Measurements from ENCODE around the gene DLGAP1.

DNA sequence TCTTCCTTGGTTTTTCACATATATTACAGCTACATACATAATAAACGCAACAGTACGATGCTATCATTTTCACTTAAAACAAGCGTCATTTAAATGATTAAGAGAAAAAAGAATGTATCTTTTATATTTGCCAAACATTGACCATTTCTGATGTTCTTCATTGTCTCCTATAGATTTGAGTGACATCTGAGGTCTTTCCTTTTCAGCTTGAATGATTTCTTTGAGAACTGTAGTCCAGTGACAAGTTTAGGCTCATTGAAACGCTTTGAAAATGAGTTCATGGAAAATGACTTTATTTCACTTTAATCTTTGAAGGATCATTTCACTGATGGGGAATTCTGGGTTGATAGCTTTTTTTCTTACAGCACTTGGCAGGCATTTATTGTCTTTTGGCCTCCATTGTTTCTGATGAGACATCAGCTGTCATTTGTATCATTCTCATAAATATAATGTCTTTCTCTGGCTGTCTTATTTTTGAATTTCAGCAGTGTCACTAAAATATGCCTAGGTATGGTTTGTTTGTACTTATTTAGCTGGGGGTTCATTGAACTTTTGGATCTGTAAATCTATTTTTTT lies 994.2 kb downstream of the DLGAP1 start:
- TF ChIP-seq, protein P1, sequence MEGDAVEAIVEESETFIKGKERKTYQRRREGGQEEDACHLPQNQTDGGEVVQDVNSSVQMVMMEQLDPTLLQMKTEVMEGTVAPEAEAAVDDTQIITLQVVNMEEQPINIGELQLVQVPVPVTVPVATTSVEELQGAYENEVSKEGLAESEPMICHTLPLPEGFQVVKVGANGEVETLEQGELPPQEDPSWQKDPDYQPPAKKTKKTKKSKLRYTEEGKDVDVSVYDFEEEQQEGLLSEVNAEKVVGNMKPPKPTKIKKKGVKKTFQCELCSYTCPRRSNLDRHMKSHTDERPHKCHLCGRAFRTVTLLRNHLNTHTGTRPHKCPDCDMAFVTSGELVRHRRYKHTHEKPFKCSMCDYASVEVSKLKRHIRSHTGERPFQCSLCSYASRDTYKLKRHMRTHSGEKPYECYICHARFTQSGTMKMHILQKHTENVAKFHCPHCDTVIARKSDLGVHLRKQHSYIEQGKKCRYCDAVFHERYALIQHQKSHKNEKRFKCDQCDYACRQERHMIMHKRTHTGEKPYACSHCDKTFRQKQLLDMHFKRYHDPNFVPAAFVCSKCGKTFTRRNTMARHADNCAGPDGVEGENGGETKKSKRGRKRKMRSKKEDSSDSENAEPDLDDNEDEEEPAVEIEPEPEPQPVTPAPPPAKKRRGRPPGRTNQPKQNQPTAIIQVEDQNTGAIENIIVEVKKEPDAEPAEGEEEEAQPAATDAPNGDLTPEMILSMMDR (IDR thresholded peaks at IDR 0.05), result no peak
- no peak for TF ChIP-seq ZNF232 (CRISPR knock-in tag; IDR thresholded peaks at IDR 0.05)
- TF ChIP-seq, protein P2, sequence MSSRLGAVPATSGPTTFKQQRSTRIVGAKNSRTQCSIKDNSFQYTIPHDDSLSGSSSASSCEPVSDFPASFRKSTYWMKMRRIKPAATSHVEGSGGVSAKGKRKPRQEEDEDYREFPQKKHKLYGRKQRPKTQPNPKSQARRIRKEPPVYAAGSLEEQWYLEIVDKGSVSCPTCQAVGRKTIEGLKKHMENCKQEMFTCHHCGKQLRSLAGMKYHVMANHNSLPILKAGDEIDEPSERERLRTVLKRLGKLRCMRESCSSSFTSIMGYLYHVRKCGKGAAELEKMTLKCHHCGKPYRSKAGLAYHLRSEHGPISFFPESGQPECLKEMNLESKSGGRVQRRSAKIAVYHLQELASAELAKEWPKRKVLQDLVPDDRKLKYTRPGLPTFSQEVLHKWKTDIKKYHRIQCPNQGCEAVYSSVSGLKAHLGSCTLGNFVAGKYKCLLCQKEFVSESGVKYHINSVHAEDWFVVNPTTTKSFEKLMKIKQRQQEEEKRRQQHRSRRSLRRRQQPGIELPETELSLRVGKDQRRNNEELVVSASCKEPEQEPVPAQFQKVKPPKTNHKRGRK (CRISPR knock-in tag; IDR thresholded peaks at IDR 0.05; ENCODE audit: borderline replicate concordance), result no peak
- TF ChIP-seq, protein P3, sequence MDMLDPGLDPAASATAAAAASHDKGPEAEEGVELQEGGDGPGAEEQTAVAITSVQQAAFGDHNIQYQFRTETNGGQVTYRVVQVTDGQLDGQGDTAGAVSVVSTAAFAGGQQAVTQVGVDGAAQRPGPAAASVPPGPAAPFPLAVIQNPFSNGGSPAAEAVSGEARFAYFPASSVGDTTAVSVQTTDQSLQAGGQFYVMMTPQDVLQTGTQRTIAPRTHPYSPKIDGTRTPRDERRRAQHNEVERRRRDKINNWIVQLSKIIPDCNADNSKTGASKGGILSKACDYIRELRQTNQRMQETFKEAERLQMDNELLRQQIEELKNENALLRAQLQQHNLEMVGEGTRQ (CRISPR knock-in tag; IDR thresholded peaks at IDR 0.05), result no peak
- TF ChIP-seq, protein P4, sequence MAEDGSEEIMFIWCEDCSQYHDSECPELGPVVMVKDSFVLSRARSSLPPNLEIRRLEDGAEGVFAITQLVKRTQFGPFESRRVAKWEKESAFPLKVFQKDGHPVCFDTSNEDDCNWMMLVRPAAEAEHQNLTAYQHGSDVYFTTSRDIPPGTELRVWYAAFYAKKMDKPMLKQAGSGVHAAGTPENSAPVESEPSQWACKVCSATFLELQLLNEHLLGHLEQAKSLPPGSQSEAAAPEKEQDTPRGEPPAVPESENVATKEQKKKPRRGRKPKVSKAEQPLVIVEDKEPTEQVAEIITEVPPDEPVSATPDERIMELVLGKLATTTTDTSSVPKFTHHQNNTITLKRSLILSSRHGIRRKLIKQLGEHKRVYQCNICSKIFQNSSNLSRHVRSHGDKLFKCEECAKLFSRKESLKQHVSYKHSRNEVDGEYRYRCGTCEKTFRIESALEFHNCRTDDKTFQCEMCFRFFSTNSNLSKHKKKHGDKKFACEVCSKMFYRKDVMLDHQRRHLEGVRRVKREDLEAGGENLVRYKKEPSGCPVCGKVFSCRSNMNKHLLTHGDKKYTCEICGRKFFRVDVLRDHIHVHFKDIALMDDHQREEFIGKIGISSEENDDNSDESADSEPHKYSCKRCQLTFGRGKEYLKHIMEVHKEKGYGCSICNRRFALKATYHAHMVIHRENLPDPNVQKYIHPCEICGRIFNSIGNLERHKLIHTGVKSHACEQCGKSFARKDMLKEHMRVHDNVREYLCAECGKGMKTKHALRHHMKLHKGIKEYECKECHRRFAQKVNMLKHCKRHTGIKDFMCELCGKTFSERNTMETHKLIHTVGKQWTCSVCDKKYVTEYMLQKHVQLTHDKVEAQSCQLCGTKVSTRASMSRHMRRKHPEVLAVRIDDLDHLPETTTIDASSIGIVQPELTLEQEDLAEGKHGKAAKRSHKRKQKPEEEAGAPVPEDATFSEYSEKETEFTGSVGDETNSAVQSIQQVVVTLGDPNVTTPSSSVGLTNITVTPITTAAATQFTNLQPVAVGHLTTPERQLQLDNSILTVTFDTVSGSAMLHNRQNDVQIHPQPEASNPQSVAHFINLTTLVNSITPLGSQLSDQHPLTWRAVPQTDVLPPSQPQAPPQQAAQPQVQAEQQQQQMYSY (CRISPR knock-in tag; IDR thresholded peaks at IDR 0.05), result no peak

Measured in WTC11 (cell line).